Measurements from ENCODE around the gene RTN4R. TPM values are rescaled to one million over a fixed set of nuclear protein-coding genes. Genes with fewer than 3 reads are reported as not detected.
A peak's percentile ranks its signal among the peaks of the same experiment; 100 is the strongest.

RTN4R gene
- total RNA-seq, 2 donors from 2014 or later, result 0.66 to 1.8 TPM

DNA sequence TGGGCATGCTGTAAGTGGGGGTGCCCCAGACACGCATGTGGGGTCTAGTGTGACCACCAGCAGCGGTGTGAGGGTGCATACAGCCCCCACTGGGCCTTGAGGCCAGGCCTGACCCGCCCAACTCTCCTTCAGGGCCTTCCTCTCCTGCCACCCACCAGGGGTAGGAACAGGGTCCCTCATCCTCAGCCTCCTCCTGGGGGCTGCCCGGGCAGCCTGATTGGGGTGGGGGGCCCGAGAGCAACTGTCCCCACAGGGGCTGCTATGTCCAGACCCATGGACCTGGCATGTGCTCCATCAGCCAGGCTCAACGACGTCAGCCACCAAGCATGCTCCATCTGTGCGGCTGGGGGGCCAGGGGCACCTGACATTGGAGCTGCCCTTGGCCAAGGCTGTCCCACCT, 27.2 kb downstream of the RTN4R start:
- no peaks in the 10 kb centered on the region for H3K27me3 ChIP-seq
- H3K27ac ChIP-seq, result no peak overlapping the region
- ATAC-seq, result no peak
- no peak overlapping the region for H3K4me3 ChIP-seq
- intact Hi-C loops (cut with DNase I), result no loop called here
- H3K36me3 ChIP-seq (replicated peaks in 1 of 2; ENCODE audit: insufficient read depth in 1 of 2, low read depth in 2 of 2), result no peaks in the 10 kb centered on the region
- peaks cover 30% of the 10 kb centered on the region for H3K4me1 ChIP-seq
- DNase-seq, result no peak
- 79 to 100% methylated on average over 2 to 8 of the region's 8 CpGs for WGBS, 2 donors
- no peaks in the 10 kb centered on the region for H3K9me3 ChIP-seq
- TF ChIP-seq POLR2A (IDR thresholded peaks at IDR 0.05), result no peak
- TF ChIP-seq, protein P1, sequence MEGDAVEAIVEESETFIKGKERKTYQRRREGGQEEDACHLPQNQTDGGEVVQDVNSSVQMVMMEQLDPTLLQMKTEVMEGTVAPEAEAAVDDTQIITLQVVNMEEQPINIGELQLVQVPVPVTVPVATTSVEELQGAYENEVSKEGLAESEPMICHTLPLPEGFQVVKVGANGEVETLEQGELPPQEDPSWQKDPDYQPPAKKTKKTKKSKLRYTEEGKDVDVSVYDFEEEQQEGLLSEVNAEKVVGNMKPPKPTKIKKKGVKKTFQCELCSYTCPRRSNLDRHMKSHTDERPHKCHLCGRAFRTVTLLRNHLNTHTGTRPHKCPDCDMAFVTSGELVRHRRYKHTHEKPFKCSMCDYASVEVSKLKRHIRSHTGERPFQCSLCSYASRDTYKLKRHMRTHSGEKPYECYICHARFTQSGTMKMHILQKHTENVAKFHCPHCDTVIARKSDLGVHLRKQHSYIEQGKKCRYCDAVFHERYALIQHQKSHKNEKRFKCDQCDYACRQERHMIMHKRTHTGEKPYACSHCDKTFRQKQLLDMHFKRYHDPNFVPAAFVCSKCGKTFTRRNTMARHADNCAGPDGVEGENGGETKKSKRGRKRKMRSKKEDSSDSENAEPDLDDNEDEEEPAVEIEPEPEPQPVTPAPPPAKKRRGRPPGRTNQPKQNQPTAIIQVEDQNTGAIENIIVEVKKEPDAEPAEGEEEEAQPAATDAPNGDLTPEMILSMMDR (IDR thresholded peaks at IDR 0.05), result no peak

DNA sequence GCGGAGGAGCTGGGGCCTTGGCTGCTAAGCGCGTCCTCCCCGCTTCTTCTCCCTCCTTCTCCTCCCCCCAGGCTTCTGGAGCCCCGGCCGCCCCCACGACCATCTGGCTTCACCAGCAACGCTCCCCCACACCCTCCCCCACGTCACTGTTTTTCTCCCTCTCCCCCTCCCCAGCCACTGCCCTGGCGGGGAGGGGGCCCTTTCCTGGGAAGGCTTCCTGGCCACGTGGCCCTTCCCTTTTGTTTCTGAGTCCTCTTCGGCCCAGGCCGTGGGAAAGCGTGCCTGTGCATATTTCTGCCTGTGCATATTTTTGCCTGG, 27.7 kb downstream of the RTN4R start:
- H3K36me3 ChIP-seq (replicated peaks in 1 of 2; ENCODE audit: insufficient read depth in 1 of 2, low read depth in 2 of 2), result no peaks in the 10 kb centered on the region
- DNase-seq (no peak), ATAC-seq (no peak)
- H3K9me3 ChIP-seq, result no peaks in the 10 kb centered on the region
- intact Hi-C loops (cut with DNase I), result no loop called here
- WGBS, 2 donors, result 62 to 80% methylated on average over 11 to 13 of the region's 14 CpGs
- no peak overlapping the region for H3K27ac ChIP-seq
- H3K27me3 ChIP-seq, result no peaks in the 10 kb centered on the region
- no peak overlapping the region for H3K4me3 ChIP-seq
- H3K4me1 ChIP-seq, result peaks cover 30% of the 10 kb centered on the region
- TF ChIP-seq POLR2A (IDR thresholded peaks at IDR 0.05), result no peak
- TF ChIP-seq, protein P1 (IDR thresholded peaks at IDR 0.05), result no peak

DNA sequence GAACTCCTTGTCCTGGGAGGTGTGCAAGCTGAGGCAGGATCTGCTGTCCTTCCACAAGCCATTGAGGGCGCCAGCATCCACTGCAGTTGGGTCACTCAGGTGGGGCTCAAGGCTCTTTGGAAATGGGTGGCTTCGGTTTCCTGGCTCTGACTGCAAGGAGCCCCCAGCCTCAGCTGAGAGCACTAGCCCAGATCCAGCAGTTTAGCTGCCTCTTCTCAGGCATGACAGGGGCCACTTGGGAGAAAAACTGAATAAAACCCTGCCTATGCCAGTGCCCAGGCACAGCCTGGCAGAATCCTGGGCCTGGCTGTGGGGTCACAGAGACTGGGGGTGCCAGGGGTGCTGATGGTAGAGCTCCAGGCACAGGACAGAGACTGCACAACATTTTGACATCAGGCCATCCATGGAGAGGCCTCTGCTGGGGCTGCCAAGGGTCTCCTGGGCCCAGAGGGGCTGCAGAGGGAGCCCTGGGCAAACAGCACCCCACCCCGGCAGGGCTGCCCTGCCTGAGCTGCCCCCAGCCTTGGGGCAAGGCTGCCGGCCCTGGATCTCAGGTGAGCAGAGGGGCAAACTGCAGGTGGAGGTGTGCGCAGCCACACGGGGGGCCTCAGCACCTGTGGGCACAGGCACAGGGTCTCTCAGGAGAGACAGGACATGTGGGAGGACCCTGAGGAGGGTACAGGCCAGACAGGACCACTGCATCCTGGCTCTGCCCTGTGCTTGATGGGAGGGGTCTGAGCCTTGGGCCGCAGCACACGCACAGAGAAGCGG, 28.3 kb downstream of the RTN4R start:
- no peak overlapping the region for H3K4me3 ChIP-seq
- intact Hi-C loops (cut with DNase I), result no loop called here
- no peaks in the 10 kb centered on the region for H3K27me3 ChIP-seq
- H3K27ac ChIP-seq, result no peak overlapping the region
- H3K9me3 ChIP-seq, result no peaks in the 10 kb centered on the region
- ATAC-seq, result no peak
- no peaks in the 10 kb centered on the region for H3K36me3 ChIP-seq (replicated peaks in 1 of 2; ENCODE audit: insufficient read depth in 1 of 2, low read depth in 2 of 2)
- DNase-seq, result no peak
- TF ChIP-seq, protein P1 (IDR thresholded peaks at IDR 0.05), result no peak
- peaks cover 30% of the 10 kb centered on the region for H3K4me1 ChIP-seq
- 78 to 89% methylated on average over 7 of the region's 9 CpGs for WGBS, 2 donors

DNA sequence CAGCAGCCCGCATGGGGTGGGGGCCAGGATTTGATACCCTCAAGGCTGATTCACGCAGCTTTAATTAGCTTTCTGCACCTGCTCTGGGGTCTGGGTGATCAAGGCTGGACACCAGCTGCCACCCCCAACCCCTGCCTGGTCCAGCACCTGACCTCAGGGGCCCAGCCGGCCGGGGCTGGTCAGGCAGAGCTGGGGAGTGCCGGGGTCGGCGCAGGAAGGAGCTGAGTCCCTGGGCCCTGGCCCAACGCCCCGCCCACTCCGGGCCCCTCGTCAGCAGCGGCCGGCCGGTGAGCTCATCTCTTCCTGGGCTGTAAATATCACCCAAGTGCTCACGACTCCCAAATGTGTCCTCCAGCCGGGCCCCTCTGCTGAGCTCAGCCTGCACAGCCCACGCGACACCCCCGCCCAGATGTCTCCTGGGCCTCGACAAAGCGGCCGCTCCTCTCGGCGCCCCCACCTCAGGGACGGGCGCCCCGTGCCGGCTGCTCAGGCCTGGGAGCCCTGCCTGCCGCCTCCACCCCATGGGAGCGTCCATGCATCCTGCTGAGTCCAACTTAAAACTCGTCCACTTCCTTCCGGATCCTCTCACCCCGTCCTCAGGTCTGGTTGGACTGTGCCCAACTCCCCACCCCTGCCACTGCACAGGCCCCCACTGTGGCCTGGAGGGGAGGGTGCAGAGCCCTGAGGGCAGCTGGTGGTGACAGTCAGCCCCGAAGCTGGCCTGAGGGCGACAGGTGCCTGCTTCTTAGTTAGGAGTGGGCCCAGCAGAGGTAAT, 29.0 kb downstream of the RTN4R start:
- peak; percentile 4 for ATAC-seq
- WGBS, 2 donors, result 77 to 81% methylated on average over 10 to 34 of the region's 35 CpGs
- DNase-seq, result no peak
- TF ChIP-seq, protein P1 (IDR thresholded peaks at IDR 0.05), result no peak
- TF ChIP-seq POLR2A (IDR thresholded peaks at IDR 0.05), result no peak
- no peaks in the 10 kb centered on the region for H3K36me3 ChIP-seq (replicated peaks in 1 of 2; ENCODE audit: insufficient read depth in 1 of 2, low read depth in 2 of 2)
- H3K9me3 ChIP-seq, result no peaks in the 10 kb centered on the region
- no peaks in the 10 kb centered on the region for H3K27me3 ChIP-seq
- H3K4me1 ChIP-seq, result peaks cover 26% of the 10 kb centered on the region
- H3K27ac ChIP-seq, result peak overlapping the region in 1 of 4 donors; percentile 21
- no peak overlapping the region for H3K4me3 ChIP-seq
- intact Hi-C loops (cut with DNase I), result no loop called here
